HG02588 (cell line): Measurements from ENCODE around the gene RAB3C.

Source experiments
- ATAC-seq: cut with Tn5 transposase; IDR thresholded peaks from one replicate; pipeline ENCODE4 v1.9.1; 2021; ENCODE audit warnings: mild to moderate bottlenecking, moderate library complexity; ENCODE audit not compliant: unreplicated experiment

RAB3C gene

GRCh38 chr5:58813855-58814254 is 231.0 kb downstream of the RAB3C start:
- no peak for ATAC-seq

DNA sequence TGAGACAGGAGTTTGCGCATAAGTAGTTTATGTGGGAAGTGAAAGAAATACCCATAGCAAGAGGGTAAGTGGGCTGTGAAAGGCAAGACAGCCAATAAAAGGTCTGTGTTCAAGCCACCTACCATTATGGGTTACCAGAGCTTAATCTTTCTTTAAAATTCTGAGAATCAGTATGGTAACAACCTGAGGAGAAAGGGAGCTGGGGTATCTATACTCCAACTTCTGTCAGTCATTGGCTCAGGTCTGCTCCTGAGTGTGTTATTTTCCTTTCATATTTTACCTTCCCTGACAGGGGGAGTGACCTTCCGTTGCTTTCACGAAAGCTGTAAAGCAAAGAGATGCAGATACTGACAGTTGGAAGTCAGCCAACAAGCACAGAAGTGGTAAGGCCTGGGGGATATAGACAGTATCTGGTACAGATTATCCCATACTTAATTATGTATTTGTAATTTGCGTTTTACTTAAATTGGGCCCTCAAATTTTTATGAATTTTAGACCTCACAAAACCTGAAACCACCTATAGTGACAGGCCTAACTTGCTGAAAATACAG is 233.4 kb downstream of the RAB3C start:
- no peak for ATAC-seq

- no peak for ATAC-seq
Observed at GRCh38 chr5:58818465-58818864, 235.6 kb downstream of the RAB3C start.

- no peak for ATAC-seq
Observed at GRCh38 chr5:58825441-58825840, 242.6 kb downstream of the RAB3C start.

DNA sequence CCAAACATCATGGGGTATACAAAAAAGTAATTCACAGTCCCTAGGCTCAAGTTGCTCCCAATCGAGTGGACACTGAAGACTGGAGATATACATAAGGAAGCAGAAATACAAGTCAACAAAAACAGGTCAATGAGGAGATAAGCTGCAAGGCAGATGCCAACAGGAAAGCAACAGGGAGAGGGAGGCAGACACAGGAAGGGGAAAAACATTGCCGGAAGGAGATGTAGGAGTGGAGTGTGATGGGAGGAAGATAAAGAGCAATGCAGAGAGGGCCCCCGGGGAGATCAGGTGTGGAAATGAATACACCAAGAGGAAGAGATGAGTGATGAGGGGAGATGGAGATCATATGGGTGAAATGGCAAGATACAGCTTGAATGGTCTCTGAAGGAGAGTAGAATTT is 243.0 kb downstream of the RAB3C start:
- no peak for ATAC-seq

GRCh38 chr5:58827463-58827862 is 244.6 kb downstream of the RAB3C start:
- ATAC-seq, result no peak

DNA sequence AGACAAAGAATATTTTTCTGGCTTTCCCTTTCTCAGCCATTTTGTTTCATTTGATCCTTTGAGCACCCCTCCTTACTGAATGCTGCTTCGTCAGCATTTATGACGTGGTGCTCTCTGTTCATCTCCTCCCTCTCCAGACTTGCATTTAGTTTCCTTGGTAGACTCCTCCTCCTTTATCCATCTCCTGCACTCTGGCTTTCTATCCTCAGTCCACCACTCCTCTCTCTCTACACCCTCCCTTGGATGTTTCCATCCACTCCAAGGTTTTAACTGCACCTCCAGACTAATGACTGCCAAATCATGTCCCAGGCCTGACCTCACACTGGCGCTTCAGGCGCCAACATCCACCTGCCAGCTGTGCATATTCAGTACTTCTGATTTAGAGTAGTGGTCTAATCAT is 245.4 kb downstream of the RAB3C start:
- ATAC-seq, result no peak

GRCh38 chr5:58834242-58835225 is 251.7 kb downstream of the RAB3C start:
- no peak for ATAC-seq

- ATAC-seq, result no peak
Observed at GRCh38 chr5:58836351-58836750, 253.5 kb downstream of the RAB3C start.

- no peak for ATAC-seq
Observed at GRCh38 chr5:58838729-58839128, 255.9 kb downstream of the RAB3C start.

DNA sequence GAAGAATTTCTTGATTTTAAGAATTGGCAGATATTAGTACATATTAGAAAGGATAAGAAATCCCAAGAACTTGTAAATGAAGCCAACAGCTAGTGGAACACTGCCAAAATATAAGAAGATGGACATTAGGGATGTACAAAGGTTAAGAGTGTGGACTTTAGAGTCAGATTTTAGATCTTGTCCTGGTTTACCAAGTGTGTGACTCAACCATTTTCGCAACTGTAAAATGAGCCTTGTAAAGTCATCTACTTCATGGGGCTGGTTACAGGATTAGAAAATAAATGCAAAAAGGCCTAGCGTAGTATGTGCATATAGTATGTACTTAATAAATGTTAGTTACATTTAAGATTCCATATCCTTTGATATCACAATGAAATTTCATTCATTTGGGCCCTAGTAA is 260.0 kb downstream of the RAB3C start:
- ATAC-seq, result no peak

GRCh38 chr5:58844395-58844794 is 261.5 kb downstream of the RAB3C start:
- no peak for ATAC-seq

DNA sequence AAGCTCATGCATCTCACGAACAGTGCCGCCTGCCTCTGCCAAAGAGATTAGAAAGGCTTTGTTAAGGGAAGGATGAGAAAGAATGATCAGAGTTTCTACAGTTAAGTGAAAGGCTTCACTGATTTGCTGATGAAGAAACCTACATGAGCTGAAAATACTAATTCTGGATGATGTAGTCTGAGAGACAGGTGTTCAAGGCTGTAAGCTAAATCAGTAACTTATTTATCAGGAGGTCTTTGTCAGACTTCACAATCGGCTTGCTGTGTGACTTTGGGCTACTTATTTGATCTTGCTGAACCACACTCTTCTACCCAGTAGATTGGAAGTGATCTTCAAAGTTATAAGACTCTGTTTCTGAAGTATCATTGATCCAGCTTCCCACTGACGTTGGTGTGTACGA is 264.2 kb downstream of the RAB3C start:
- no peak for ATAC-seq

DNA sequence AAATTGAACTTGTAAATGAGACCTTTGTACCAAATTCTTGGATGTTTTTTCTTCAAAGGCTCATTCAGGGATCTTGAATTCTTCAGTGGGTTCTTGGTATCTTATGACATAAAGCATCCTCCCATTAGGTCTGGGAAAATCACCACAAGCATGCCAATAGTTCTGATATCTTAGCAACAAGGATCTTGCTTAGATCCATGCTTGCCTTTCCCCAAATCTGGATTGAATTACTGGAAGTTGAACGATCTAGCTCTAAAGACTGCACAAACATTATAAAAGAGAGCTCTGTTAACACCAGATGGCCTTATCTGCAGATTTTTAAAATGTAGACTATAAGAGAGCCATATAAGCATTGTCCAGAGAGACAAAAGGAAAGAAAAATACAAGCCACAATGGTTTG is 266.3 kb downstream of the RAB3C start:
- no peak for ATAC-seq

GRCh38 chr5:58849921-58850667 is 267.2 kb downstream of the RAB3C start:
- no peak for ATAC-seq

DNA sequence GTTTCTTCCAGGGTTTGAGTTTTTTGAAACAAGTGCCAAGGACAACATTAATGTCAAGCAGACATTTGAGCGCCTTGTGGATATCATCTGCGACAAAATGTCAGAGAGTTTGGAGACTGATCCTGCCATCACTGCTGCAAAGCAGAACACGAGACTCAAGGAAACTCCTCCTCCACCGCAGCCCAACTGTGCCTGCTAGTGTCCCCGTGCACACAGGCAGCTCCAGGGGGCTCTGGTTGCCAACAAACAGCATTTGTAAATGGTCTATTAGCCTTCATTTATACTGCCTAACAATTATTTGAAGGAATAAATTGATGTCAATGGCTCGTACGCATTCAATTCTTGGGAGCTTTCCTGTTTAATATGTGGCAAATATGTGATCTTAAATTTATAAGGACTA is 268.3 kb downstream of the RAB3C start:
- no peak for ATAC-seq

DNA sequence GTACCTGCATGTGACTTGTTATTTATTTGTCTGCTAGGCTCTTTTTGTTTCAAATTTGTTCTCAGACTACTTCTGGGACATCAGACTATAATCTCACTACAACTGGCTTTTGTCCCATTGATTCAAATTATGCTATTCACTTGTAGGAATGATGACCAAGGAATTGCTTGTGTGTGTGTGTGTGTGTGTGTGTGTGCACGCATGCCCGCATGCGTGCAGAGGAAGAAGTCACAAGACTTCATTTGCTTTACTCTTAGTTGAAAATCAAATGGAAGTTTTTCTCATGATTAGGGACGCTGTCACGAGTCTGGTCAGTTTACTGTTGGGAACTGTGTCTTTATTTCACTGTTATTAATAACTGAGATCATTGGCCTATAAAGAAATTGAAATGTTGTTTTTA is 268.7 kb downstream of the RAB3C start:
- no peak for ATAC-seq

DNA sequence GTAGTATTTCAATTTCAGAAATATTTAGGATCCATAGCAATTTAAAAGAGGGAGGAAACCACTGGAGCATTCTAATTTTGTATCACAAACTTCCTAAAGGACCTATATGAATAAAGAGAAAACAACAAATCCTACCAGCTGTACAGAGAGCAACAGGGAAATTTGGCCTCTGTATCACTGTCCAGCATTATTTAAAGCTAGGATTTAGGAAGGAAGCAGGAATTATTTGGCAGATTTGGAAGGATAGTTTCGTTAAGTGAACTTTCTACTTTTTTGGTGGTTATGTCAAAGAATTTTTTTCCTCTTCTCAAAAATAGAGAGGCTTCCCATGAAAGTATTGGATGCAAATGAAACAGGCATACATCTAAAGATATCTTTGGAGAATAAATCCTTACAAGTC is 269.7 kb downstream of the RAB3C start:
- no peak for ATAC-seq

- no peak for ATAC-seq
Observed at GRCh38 chr5:58854441-58854840, 271.6 kb downstream of the RAB3C start.

DNA sequence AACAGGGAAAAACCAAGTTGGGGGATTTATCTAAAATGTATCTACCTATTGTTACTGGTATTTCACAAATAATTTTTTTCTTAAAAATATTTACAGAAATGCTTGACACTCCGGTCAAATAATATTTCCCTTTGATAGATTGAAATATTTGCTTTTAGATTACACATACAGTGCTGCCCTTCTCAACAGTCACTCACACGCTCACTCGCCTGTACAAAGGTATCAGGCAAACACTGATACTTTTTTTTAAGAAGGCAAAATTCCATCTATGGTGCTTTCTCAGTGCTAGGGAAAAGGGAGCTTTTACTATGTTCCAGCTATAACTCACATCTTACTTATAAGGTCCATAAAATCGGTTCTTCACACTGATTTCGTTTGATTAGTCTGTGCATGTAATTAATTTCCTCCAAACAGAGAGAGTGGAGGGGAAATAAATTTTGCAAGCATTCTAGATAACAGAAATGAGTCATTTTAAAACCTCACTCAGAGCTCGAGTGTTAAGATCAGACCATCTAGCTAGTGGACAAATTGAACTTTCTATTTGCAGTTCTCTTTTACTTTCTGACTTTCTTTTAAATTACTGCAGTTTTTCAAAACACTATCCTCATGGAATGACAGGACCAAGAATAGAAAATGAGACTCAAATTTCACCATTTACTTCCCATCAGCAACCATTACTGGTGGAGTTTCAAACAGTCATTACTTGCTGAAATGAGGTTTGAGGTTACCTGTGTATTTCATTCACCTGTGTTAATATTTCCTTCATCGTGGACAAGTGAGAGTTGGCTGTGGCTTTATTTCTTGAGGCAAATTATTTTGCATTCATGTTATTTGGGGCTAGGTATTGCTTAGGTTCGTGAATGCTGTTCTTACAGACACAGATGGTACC is 273.2 kb downstream of the RAB3C start:
- ATAC-seq, result no peak

DNA sequence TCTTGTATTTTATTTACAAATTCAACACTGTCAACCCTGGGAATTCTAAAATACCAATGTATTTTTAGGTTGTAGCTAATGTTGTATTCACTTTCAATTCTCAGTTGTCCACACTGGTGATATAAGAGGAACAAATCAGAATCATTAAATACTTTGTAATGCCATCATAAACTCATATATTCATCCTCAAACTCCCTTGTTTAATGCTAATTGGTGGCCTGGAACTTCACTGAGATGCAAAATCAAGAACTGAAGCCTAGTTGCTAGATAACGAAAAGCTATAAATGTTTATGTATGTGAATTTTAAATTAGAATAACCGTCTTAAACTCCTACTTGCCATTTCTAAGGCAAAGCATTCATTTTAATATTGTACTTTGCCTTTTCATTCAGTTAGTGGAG is 274.7 kb downstream of the RAB3C start:
- no peak for ATAC-seq
